HG03354 (cell line): Measurements from ENCODE around the gene SIGLEC7.
"Not testable (repeated sequence)": the region's sequence is repeated elsewhere in the genome, so short reads cannot be mapped to it uniquely, and the experiment has no call there.

Experiments
- ATAC-seq: cut with Tn5 transposase; IDR thresholded peaks from one replicate; pipeline ENCODE4 v1.9.1; 2021; ENCODE audit warnings: mild to moderate bottlenecking; ENCODE audit not compliant: unreplicated experiment, poor library complexity, severe bottlenecking

SIGLEC7 gene

GRCh38 chr19:51161867-51162496 is 19.9 kb downstream of the SIGLEC7 start:
- ATAC-seq, result no peak

- ATAC-seq, result no peak
These were observed 21.2 kb downstream of the SIGLEC7 start for GRCh38 chr19:51163257-51163656.

GRCh38 chr19:51164215-51164614 is 22.1 kb downstream of the SIGLEC7 start:
- ATAC-seq, result no peak

- no peak for ATAC-seq
These were observed 24.9 kb downstream of the SIGLEC7 start for GRCh38 chr19:51166846-51167490.

GRCh38 chr19:51168564-51169282 is 26.6 kb downstream of the SIGLEC7 start:
- no peak for ATAC-seq

- not testable (repeated sequence) for ATAC-seq
These were observed 27.3 kb downstream of the SIGLEC7 start for GRCh38 chr19:51169283-51169918.

GRCh38 chr19:51172223-51172622 is 30.1 kb downstream of the SIGLEC7 start:
- ATAC-seq, result no peak

GRCh38 chr19:51173681-51174080 is 31.6 kb downstream of the SIGLEC7 start:
- no peak for ATAC-seq

- ATAC-seq, result no peak
These were observed 37.2 kb downstream of the SIGLEC7 start for GRCh38 chr19:51179256-51179655.

- no peak for ATAC-seq
These were observed 39.3 kb downstream of the SIGLEC7 start for GRCh38 chr19:51181377-51181912.

GRCh38 chr19:51181913-51182419 is 39.9 kb downstream of the SIGLEC7 start:
- ATAC-seq, result no peak

GRCh38 chr19:51183629-51184028 is 41.5 kb downstream of the SIGLEC7 start:
- no peak for ATAC-seq

- no peak for ATAC-seq
These were observed 43.2 kb downstream of the SIGLEC7 start for GRCh38 chr19:51185069-51185867.

- no peak for ATAC-seq
These were observed 43.7 kb downstream of the SIGLEC7 start for GRCh38 chr19:51185868-51186215.

GRCh38 chr19:51186323-51186722 is 44.2 kb downstream of the SIGLEC7 start:
- ATAC-seq, result no peak

- ATAC-seq, result no peak
These were observed 45.5 kb downstream of the SIGLEC7 start for GRCh38 chr19:51187395-51188226.

- ATAC-seq, result no peak
These were observed 46.1 kb downstream of the SIGLEC7 start for GRCh38 chr19:51188227-51188559.

- ATAC-seq, result no peak
These were observed 50.6 kb downstream of the SIGLEC7 start for GRCh38 chr19:51192689-51193088.
